HepG2 (cell line): ENCODE data around the gene PCNA. TPM values are rescaled to one million over a fixed set of nuclear protein-coding genes. Genes with fewer than 3 reads are reported as not detected.

Experiments used
- ARID4A ChIP-seq: sonication (generic); formaldehyde crosslinking; IDR thresholded peaks from 2 replicates; pipeline ENCODE4 v1.5.0; 2020; ENCODE audit warnings: mild to moderate bottlenecking, missing genetic modification reagents, borderline replicate concordance
- HMGXB4 ChIP-seq, 2 experiments: sonication (generic) in 1 of 2; formaldehyde crosslinking in 1 of 2; IDR thresholded peaks; 2 replicates each; pipeline versions ENCODE4 v1.4.0 to v1.6.1; 2018 to 2020; ENCODE audit warnings: missing genetic modification reagents in 2 of 2, borderline replicate concordance in 1 of 2, low read depth in 1 of 2, mild to moderate bottlenecking in 1 of 2, missing biosample characterization in 1 of 2
- RBFOX2 ChIP-seq: fragments of 200-400 bp; formaldehyde crosslinking; IDR thresholded peaks from 2 replicates; pipeline ENCODE4 v1.6.1; 2017; ENCODE audit warnings: low read depth, mild to moderate bottlenecking, low read length
- RBM22 ChIP-seq: fragments of 200-400 bp; formaldehyde crosslinking; optimal IDR thresholded peaks from 2 replicates; pipeline ENCODE3; 2017; ENCODE audit warnings: mild to moderate bottlenecking, low read length, moderate library complexity
- TARDBP ChIP-seq: sonication (generic); formaldehyde crosslinking; IDR thresholded peaks from 2 replicates; pipeline ENCODE4 v1.8.0; 2022; ENCODE audit warnings: mild to moderate bottlenecking, missing genetic modification reagents
- ZBED4 ChIP-seq: sonication (generic); formaldehyde crosslinking; IDR thresholded peaks from 2 replicates; pipeline ENCODE4 v1.4.0; 2020; ENCODE audit warnings: missing genetic modification reagents, borderline replicate concordance
- ZNF318 ChIP-seq: sonication (generic); formaldehyde crosslinking; IDR thresholded peaks from 2 replicates; pipeline ENCODE4 v1.4.0; 2020; ENCODE audit warnings: mild to moderate bottlenecking, missing genetic modification reagents
- polyA plus RNA-seq, 8 experiments: library from polyadenylated mRNA; depleted of rRNA in 3 of 8; stranded (reverse) in 7 of 8; unstranded in 1 of 8; fragments of >200 nt; fragmentation: Illumina TruSeq in 4 of 8; extraction: Trizol in 4 of 8; gene quantifications; 2 replicates each; pipeline versions ENCODE4 v1.2.1 to v1.2.3, GENCODE V29; 2011 to 2016; ENCODE audit warnings: low read depth in 4 of 8, missing spikeins in 1 of 8, mixed read lengths in 1 of 8; ENCODE audit not compliant: insufficient read depth in 1 of 8
- total RNA-seq, 5 experiments: library from RNA; depleted of rRNA; stranded (reverse); fragments of >200 nt; fragmentation: Illumina TruSeq; extraction: Trizol; gene quantifications; 2 replicates each; pipeline ENCODE4 v1.2.3, GENCODE V29; 2016; ENCODE audit warnings: low read depth in 1 of 5

PCNA gene
- total and polyA plus RNA-seq, 2 of the 13 experiments (the other 11 are each of a cell fraction or from before 2014, with no cell fraction given), result 229 to 655 TPM

- TF ChIP-seq HMGXB4 (CRISPR knock-in tag; IDR thresholded peaks at IDR 0.05; ENCODE audit: borderline replicate concordance in 1 of 2, low read depth in 1 of 2) (no peak), ZBED4 (CRISPR knock-in tag) (no peak), TARDBP (CRISPR knock-in tag) (0 out of 2 replicates have a peak, but pooled peaks have one; percentile 64), RBFOX2 (no peak), RBM22 (no peak), ZNF318 (no peak), ARID4A (CRISPR knock-in tag) (no peak)
Observed at GRCh38 chr20:5072756-5073659, 46.8 kb downstream of the PCNA start (continued).
